Glutamatergic neuron (in vitro differentiated cells): Measurements from ENCODE around the gene STON2. TPM values are rescaled to one million over a fixed set of nuclear protein-coding genes. Genes with fewer than 3 reads are reported as not detected.
"Not testable (repeated sequence)": the region's sequence is repeated elsewhere in the genome, so short reads cannot be mapped to it uniquely, and the experiment has no call there.

Experiments
- DNase-seq: peaks from one replicate; pipeline ENCODE4 v3.0.0; 2022
- H3K27ac Mint-ChIP-seq: one replicate; pipeline ENCODE4 v1.8.0; 2020; ENCODE audit warnings: mild to moderate bottlenecking, mixed read lengths, inconsistent platforms; ENCODE audit not compliant: unreplicated experiment
- H3K27me3 Mint-ChIP-seq: one replicate; pipeline ENCODE4 v1.8.0; 2020; ENCODE audit warnings: mild to moderate bottlenecking, moderate library complexity, mixed read lengths, inconsistent platforms; ENCODE audit not compliant: unreplicated experiment
- H3K36me3 Mint-ChIP-seq: one replicate; pipeline ENCODE4 v1.8.0; 2020; ENCODE audit warnings: mild to moderate bottlenecking, mixed read lengths, inconsistent platforms; ENCODE audit not compliant: unreplicated experiment
- H3K4me1 Mint-ChIP-seq: one replicate; pipeline ENCODE4 v1.8.0; 2020; ENCODE audit warnings: mild to moderate bottlenecking, low read depth, mixed read lengths, inconsistent platforms; ENCODE audit not compliant: unreplicated experiment
- H3K4me3 Mint-ChIP-seq: one replicate; pipeline ENCODE4 v1.8.0; 2020; ENCODE audit warnings: mild to moderate bottlenecking, mixed read lengths, inconsistent platforms; ENCODE audit not compliant: unreplicated experiment
- H3K9me3 Mint-ChIP-seq: one replicate; pipeline ENCODE4 v1.8.0; 2020; ENCODE audit warnings: mild to moderate bottlenecking, moderate library complexity, mixed read lengths, inconsistent platforms; ENCODE audit not compliant: unreplicated experiment
- CTCF ChIP-seq: fragments of 200-600 bp; sonication (generic); IDR thresholded peaks from one replicate; pipeline ENCODE4 v1.5.0; 2021; ENCODE audit not compliant: partially characterized antibody, unreplicated experiment
- total RNA-seq: library from RNA; stranded (reverse); fragmentation: NEBNext Ultra II Directional; extraction: Animal tissue kit (Norgen Biotek cat#: 25700); gene quantifications from one replicate; pipeline ENCODE4 v1.2.1, GENCODE V29; 2021; ENCODE audit not compliant: unreplicated experiment

The STON2 gene
- total RNA-seq, 1 donor from 2014 or later: 278 TPM

GRCh38 chr14:81382517-81383225 lies 17.5 kb downstream of the STON2 start:
- H3K27ac Mint-ChIP-seq: no peak overlapping the region

GRCh38 chr14:81380009-81380408 lies 20.1 kb downstream of the STON2 start:
- not testable (repeated sequence) for H3K27me3 Mint-ChIP-seq, H3K9me3 Mint-ChIP-seq, H3K27ac Mint-ChIP-seq, DNase-seq, H3K4me3 Mint-ChIP-seq
- Mint-ChIP-seq H3K36me3 (peaks cover 27% of the 10 kb centered on the region), H3K4me1 (peaks cover 19% of the 10 kb centered on the region)

More at GRCh38 chr14:81382517-81383225, 17.5 kb downstream of the STON2 start:
- Mint-ChIP-seq H3K27me3 (peaks cover 9% of the 10 kb centered on the region), H3K4me1 (peaks cover 40% of the 10 kb centered on the region), H3K9me3 (peaks cover 2% of the 10 kb centered on the region), H3K4me3 (no peak overlapping the region), H3K36me3 (peaks cover 20% of the 10 kb centered on the region)
- TF ChIP-seq CTCF: no peak
- no peak for DNase-seq

GRCh38 chr14:81371802-81372201 lies 28.3 kb downstream of the STON2 start:
- TF ChIP-seq CTCF: no peak
- peaks cover 2% of the 10 kb centered on the region for H3K9me3 Mint-ChIP-seq
- H3K27me3 Mint-ChIP-seq: no peaks in the 10 kb centered on the region
- H3K4me3 Mint-ChIP-seq: no peak overlapping the region
- H3K27ac Mint-ChIP-seq: no peak overlapping the region
- no peaks in the 10 kb centered on the region for H3K36me3 Mint-ChIP-seq
- no peak for DNase-seq
- peaks cover 14% of the 10 kb centered on the region for H3K4me1 Mint-ChIP-seq

- no peak overlapping the region for H3K4me3 Mint-ChIP-seq
- H3K36me3 Mint-ChIP-seq: no peaks in the 10 kb centered on the region
- no peak for DNase-seq
- H3K27me3 Mint-ChIP-seq: no peaks in the 10 kb centered on the region
- H3K4me1 Mint-ChIP-seq: peaks cover 30% of the 10 kb centered on the region
- no peaks in the 10 kb centered on the region for H3K9me3 Mint-ChIP-seq
- H3K27ac Mint-ChIP-seq: no peak overlapping the region
- TF ChIP-seq CTCF: no peak
These were observed 32.6 kb downstream of the STON2 start for GRCh38 chr14:81367563-81367962.

GRCh38 chr14:81366884-81367283 lies 33.2 kb downstream of the STON2 start:
- Mint-ChIP-seq H3K4me1 (peaks cover 30% of the 10 kb centered on the region), H3K36me3 (no peaks in the 10 kb centered on the region), H3K4me3 (no peak overlapping the region), H3K27me3 (no peaks in the 10 kb centered on the region), H3K9me3 (no peaks in the 10 kb centered on the region), H3K27ac (no peak overlapping the region)
- TF ChIP-seq CTCF: no peak
- DNase-seq: no peak
